CD4-positive, alpha-beta T cell treated with Interleukin-15 for 1 hour (primary cell): ENCODE results near the gene ZFP36L2.
A peak's percentile ranks its signal among the peaks of the same experiment; 100 is the strongest.

Experiments
- DNase-seq: peaks from one replicate; pipeline ENCODE4 v3.0.0-alpha.2; 2020

ZFP36L2 gene

DNA sequence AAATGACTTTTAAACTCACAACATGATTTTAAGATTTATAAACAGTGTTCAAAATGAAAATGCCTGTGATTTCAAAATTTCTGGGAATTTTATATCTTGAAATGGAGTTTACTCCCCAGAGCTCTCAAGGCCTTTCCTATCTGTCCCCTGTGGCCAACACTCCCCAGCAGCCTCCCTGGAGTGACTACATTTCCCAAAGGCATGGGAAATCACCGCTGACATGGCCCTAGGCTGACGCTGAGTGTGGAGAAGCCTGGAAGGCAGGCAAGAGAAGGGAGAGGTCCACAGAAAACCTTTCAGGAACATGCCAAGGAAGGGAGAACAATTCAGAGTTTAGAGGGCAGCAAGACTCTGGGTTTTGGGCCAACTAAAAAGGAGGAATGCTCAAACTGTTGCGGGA is 20.2 kb upstream of the ZFP36L2 start:
- no peak for DNase-seq

- DNase-seq: no peak
These were observed 15.2 kb upstream of the ZFP36L2 start for GRCh38 chr2:43241558-43241957.

GRCh38 chr2:43240766-43241150 is 14.4 kb upstream of the ZFP36L2 start:
- DNase-seq: no peak

GRCh38 chr2:43239981-43240765 is 13.8 kb upstream of the ZFP36L2 start:
- no peak for DNase-seq

DNA sequence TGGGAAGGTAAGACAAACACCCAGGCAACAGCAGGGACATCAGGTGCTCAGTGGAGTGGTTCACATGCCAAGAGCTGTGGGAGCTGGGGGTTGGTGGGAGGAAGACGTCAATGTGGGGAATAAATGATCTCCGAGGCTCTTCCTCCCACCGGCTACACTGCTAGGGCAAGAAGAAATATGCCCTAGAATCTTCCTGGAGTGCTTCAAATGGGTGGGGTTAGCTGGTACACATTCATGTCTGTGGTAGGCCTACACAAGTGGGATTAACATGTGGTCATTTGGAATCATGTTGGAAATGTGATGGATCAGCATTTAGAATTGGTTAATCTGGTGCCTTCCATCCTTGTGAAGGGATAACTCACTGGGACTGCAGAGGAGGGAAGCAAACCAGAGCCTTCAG is 12.4 kb upstream of the ZFP36L2 start:
- no peak for DNase-seq

- no peak for DNase-seq
These were observed 11.8 kb upstream of the ZFP36L2 start for GRCh38 chr2:43238176-43238575.

DNA sequence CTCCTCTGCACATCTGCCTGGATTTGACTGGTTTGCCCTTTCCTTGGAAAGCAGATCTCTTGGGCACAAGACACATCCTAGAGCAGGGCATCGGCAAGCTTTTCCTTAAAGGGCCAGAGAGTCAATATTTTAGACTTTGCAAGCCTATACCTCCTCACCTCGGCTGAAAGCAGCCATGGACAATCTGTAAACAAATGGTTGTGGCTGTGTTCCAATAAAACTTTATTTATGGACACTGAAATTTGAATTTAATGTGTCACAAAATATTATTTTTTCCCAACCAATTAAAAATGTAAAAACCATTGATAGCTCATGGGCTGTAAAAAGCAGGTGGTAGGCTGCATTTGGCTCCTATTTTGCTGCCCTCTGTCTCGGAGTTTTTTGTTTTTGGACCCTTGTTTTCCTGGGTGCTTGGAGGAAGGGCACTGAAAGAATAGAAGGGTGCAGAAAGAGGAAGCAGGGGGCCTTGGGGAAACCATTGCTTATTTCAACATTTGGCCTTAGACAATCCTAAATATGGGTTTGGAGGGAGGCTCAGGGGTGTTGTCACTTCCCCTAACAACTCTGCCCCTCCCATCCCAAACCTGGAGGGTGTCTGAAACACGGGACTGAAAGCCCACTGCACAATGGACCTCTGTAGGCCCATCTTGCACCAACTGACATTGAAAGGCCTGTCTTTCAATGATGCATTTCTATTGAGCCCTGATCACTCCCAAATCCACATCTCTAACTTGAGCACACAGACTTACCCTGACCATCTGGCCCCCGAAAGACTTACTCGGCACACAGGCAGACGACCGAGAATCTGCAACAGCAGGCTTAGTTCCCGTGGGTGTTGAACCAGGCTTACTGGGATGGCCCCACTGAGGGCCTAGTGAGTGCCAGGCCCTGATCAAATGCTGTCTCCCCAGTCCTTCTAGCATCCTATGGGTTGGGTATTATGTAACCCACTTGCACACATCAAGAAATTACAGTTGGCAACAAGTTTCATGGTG is 7.1 kb upstream of the ZFP36L2 start:
- no peak for DNase-seq

DNA sequence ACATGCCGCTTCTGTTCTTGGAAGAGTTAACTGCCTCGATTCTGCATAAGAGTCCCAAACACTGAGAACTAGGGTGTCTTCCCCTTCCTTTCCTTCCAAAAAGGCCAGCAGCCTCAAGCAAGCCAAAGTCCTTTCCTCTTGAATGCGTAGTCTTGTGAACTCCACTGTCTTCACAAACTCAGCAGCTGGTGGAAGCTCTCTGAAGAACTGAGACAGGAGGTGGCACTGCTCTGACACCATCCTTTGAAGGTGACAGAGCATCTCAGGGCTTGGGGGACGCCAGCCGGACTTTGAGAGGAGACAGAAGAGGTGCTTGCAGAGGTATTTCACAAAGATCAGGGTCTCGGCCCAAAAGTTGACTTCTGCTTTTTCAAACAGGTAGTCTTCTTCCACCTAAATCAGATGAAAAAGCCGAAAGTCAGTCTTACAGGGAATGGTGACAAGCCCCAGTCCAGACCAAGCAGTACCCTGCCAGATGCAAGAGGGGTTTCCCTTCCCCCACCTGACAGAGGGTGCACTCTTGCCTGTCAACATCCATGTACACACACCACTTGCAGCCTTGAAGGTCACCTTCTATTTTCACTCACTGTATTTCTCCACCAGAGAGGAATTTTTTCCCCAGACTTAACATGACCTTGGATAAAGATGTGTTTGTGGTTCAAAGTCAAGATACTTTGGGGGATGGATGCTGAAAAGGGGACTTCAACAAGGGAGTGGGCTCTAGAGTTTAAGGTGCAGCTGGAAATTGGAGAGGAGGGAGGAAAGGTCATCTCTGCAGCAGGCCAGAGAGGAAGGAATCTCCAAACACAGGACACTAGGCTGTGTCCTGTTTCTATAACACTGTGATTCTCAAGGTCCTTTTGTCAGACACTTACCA is 4.8 kb upstream of the ZFP36L2 start:
- no peak for DNase-seq

- no peak for DNase-seq
These were observed 4.0 kb upstream of the ZFP36L2 start for GRCh38 chr2:43230351-43230885.

DNA sequence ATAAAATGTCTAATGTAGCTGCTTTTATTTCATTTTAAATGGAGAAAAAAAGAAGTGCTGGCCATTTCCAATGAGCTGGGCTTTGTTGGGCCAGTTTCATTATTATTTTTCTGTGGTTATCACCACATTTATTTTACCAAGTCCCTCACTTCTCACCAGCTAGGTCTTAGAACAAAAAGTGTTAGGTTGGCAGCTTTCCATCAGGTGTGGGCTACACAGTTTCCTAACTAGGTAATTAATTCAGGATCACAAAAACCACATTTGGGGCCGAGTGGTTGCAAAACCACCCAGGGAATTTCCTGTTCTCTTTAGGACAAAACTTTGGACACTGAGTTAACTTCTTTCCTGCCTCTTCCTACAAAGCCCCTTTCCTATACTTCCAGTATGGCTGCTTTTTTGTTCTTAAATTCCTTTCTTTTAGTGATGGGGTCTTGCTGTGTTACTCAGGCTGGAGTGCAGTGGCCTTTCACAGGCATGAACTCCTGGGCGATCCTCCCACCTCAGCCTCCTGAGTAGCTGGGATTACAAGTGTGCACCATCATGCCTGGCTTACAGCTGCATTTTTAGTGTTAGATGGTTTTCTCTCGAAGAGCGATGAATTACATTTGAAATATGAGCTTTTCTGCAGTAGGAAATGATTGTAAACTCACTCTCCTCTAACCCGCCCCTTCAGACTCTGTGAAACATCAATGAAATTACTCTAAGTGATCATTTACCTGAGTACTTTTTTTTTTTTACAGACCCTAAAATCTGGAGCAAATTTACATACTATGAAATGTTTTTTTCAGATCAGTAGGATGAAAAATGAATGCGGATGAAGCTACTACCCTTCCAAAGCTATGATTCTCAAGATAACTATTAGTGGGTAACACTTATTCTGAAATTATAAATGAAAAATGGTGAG is 2.6 kb upstream of the ZFP36L2 start:
- DNase-seq: no peak

GRCh38 chr2:43228321-43228751 is 1.9 kb upstream of the ZFP36L2 start:
- DNase-seq: no peak

- no peak for DNase-seq
These were observed 1.4 kb upstream of the ZFP36L2 start for GRCh38 chr2:43227830-43228281.

DNA sequence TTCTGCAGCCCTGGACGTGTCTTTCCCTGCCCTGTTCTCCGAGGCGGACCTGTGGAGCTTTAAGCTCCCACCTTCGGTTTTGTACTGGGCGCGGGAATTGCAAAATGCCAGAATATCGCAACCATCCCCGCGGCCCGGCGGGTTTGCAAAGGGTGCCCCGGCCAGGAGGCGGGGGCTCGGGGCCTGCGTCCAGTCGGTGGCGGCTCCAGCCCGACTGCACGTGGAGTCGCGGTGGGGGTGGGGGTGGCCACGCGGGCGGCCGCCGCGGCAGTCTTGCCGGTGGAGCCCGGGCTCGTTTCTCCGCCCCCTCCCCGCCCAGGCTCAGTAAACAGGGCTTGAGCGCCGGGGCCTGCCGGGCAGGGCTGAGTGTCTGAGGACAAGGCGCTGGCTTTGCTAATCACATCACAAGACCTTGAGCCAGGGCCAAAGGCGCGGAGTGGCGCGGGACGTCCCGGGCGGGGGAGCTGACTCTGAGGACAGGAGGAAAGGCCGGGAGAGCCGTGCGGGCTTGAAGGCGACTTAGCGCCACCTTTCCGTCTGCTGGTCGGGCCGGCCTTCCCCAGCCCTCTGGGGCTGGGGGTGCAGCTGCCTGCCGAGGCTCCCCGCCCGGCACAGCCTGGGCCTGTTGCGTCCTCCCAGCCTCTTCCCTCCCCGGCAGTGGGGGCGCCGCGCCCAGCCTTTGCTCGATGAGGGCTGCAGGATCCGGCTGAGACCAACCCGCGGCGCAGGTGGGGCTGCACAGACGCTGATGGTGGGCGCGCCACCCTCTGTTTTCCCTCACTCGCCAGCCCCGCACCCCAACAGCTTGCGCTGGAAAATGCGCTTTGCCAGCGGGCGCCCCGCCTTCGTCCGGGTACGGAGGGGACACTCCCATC is 786 bp upstream of the ZFP36L2 start:
- DNase-seq: peak; percentile 68

- DNase-seq: peak; percentile 84
These were observed 433 bp downstream of the ZFP36L2 start for GRCh38 chr2:43225788-43226557.

DNA sequence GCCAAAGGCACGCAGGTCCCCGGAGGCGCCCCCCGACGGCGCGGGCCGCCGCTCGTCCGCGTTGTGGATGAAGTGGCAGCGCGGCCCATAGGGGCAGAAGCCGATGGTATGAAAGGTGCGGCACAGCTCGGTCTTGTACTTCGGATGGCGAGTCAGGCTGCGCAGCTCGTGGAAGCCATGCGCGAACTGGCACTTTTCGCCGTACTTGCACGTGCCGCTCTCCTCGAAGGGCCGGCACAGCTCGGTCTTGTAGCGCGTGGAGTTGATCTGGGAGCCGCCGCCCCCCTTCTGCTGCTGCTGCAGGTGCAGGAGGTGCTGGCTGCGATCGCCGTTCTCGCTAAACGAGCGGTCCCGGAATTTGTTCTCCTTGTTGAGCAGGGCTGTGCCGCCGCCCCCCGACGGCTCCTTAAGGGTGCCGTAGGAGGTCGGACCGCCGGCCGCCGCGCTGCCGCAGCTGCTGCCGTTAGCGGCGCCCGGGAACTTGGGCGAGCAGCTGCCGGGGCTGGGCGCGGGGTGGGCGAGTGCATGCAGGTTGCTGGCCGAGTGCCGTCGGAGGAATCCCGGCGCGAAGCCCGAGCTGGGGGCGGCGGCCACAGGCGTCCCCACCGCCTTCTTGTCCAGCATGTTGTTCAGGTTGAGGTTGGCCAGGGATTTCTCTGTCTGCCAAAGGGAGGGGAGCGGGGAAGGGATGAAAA is 1.2 kb downstream of the ZFP36L2 start:
- DNase-seq: peak; percentile 79

DNA sequence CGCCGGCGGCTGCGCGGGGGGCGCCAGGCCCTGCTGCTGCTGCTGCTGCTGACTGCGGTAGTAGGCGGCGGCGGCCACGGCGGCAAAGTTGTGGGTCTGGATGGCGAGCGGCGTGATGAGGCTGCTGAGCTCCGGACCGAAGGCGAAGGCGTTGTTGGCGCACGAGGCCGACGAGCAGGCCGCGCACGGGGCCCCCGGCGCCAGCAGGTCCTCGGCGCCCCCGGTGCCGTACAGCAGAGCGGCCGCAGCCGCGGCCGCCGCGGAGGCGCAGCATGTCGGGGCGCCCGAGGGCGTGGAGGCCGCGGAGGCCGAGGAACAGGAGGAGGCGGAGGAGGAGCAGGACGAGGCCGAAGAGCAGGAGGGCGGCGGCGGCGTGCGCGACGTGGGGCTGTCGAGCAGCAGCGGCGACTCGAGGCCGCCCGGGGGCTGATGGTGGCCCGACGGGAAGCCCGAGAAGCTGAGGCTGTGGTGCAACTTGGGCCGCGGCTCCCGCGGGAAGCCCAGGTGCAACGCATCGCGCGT is 1.8 kb downstream of the ZFP36L2 start:
- peak; percentile 48 for DNase-seq

DNA sequence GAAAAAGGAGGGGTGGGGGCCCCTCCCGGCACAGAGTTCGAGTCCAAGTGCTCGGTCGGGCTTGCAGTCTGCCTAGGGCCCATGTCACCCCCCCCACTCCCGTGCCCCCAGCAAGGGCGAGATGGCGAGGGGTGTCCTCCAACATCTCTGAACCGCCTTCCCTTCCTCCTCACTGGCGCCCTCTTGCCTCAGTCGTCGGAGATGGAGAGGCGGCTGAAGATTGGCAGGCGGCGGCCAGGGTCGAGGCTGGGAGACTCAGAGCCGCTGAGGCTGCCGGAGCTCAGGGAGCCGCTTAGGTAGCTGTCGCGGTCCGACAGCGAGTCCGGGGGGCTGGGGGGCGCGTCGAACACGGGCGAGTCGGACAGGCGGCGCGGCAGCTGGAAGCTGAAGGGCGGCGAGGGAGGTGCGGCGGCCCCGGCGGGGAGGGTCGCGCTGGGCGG is 2.3 kb downstream of the ZFP36L2 start:
- DNase-seq: peak; percentile 79

DNA sequence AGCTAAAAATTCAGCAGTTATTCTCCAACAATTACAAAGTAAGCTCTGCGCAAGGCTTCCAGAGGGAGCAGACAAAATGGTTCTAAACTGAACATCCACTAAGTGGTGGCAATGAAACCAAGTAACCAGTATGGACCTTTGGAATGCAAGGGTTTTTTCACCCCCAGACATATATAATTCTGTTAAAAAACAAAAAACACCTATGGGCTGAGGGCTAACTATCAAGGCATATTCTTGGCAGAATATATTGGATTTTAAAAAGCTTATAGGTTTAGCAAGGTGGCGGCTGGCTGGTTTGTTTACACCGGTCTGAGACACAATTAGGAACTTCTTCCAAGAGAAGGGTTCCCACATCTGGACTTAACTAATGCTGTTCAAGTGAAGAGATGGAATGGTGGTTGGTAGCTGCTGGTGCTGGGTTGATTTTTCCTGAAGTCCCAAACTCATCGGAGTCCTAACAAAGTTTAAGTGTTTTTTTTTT is 2.8 kb downstream of the ZFP36L2 start:
- no peak for DNase-seq
